Renal cortical epithelial cell (primary cell): Measurements from ENCODE around the gene ACBD7. TPM values are rescaled to one million over a fixed set of nuclear protein-coding genes. Genes with fewer than 3 reads are reported as not detected.

Experiments
- DNase-seq: peaks from one replicate; pipeline ENCODE4 v3.0.0-alpha.2; 2011; ENCODE audit warnings: low read depth
- total RNA-seq: library from RNA; depleted of rRNA; stranded (reverse); fragments of >200 nt; gene quantifications from 2 replicates; pipeline ENCODE4 v1.2.3, GENCODE V29; 2014

Gene ACBD7
- total RNA-seq = 1.3 and 2.4 TPM in 2 replicates

GRCh38 chr10:15088428-15089261 is at the start of gene ACBD7:
TSS of gene ACBD7 (minus strand) at chr10:15088776. CDS start at chr10:15088728, 48 bp downstream.
- peak; percentile 50 for DNase-seq

GRCh38 chr10:15137636-15138035 is 49.1 kb upstream of the ACBD7 start:
- peak; percentile 73 for DNase-seq

- DNase-seq = peak; percentile 49
These were observed 48.4 kb upstream of the ACBD7 start for GRCh38 chr10:15137036-15137359.

- no peak for DNase-seq
These were observed 47.8 kb upstream of the ACBD7 start for GRCh38 chr10:15136129-15137035.

- DNase-seq = no peak
These were observed 42.8 kb upstream of the ACBD7 start for GRCh38 chr10:15131330-15131729.

- DNase-seq = no peak
These were observed 36.3 kb upstream of the ACBD7 start for GRCh38 chr10:15124908-15125307.

GRCh38 chr10:15124190-15124589 is 35.6 kb upstream of the ACBD7 start:
- no peak for DNase-seq

- DNase-seq = peak; percentile 13
These were observed 35.2 kb upstream of the ACBD7 start for GRCh38 chr10:15123749-15124184.

- DNase-seq = no peak
These were observed 34.0 kb upstream of the ACBD7 start for GRCh38 chr10:15122477-15123030.

- DNase-seq = no peak
These were observed 33.1 kb upstream of the ACBD7 start for GRCh38 chr10:15121707-15122106.

GRCh38 chr10:15120523-15120922 is 31.9 kb upstream of the ACBD7 start:
- no peak for DNase-seq

- no peak for DNase-seq
These were observed 30.0 kb upstream of the ACBD7 start for GRCh38 chr10:15118615-15119014.

GRCh38 chr10:15116225-15116624 is 27.6 kb upstream of the ACBD7 start:
- DNase-seq = no peak

- no peak for DNase-seq
These were observed 25.2 kb upstream of the ACBD7 start for GRCh38 chr10:15113766-15114165.

GRCh38 chr10:15112657-15113056 is 24.1 kb upstream of the ACBD7 start:
- no peak for DNase-seq

- peak; percentile 37 for DNase-seq
These were observed 17.9 kb upstream of the ACBD7 start for GRCh38 chr10:15106352-15107013.

GRCh38 chr10:15103513-15103912 is 14.9 kb upstream of the ACBD7 start:
- DNase-seq = no peak

- DNase-seq = no peak
These were observed 11.3 kb upstream of the ACBD7 start for GRCh38 chr10:15099886-15100285.

GRCh38 chr10:15097011-15097812 is 8.6 kb upstream of the ACBD7 start, which contains the start of gene RPP38:
TSS of gene RPP38 (plus strand) at chr10:15097355. CDS start at chr10:15103315, 5,960 bp downstream.
- DNase-seq = peak; percentile 83

- no peak for DNase-seq
These were observed 8.1 kb upstream of the ACBD7 start for GRCh38 chr10:15096661-15097010.

- DNase-seq = no peak
These were observed 4.4 kb upstream of the ACBD7 start for GRCh38 chr10:15092855-15093408.
